Testis (tissue), 3 donors: ENCODE results near the gene WWP2. TPM values are rescaled to one million over a fixed set of nuclear protein-coding genes. Genes with fewer than 3 reads are reported as not detected.
"Not testable (repeated sequence)": the region's sequence is repeated elsewhere in the genome, so short reads cannot be mapped to it uniquely, and the experiment has no call there.

Experiments used
- DNase-seq: peaks from one replicate; pipeline ENCODE4 v3.0.0-alpha.2; 2019
- H3K27ac ChIP-seq, 2 donors: fragments of 200-600 bp; sonication (generic); one replicate each; pipeline ENCODE4 v1.5.1; 2019
- H3K27me3 ChIP-seq: fragments of 200-600 bp; sonication (generic); one replicate; pipeline ENCODE4 v1.5.1; 2019
- H3K36me3 ChIP-seq: fragments of 200-600 bp; sonication (generic); one replicate; pipeline ENCODE4 v1.5.1; 2017; ENCODE audit warnings: low read depth; ENCODE audit errors: missing control alignments
- H3K4me1 ChIP-seq: fragments of 200-600 bp; sonication (generic); one replicate; pipeline ENCODE4 v1.5.1; 2019
- H3K4me3 ChIP-seq, 2 donors: fragments of 200-600 bp; sonication (generic); one replicate each; pipeline ENCODE4 v1.5.1; 2017 to 2019
- H3K9me3 ChIP-seq: fragments of 200-600 bp; sonication (generic); one replicate; pipeline ENCODE4 v1.5.1; 2017
- CTCF ChIP-seq, 3 experiments: fragments of 450-650 bp in 2 of 3; fragments of 200-600 bp in 1 of 3; sonication (generic) in 1 of 3; IDR thresholded peaks; one replicate each; pipeline ENCODE4 v1.5.1; 2016 to 2019; ENCODE audit warnings: antibody characterized with exemption in 3 of 3, mild to moderate bottlenecking in 2 of 3, moderate library complexity in 1 of 3
- POLR2A ChIP-seq: fragments of 450-650 bp; IDR thresholded peaks from one replicate; pipeline ENCODE4 v1.6.1; 2017; ENCODE audit warnings: antibody characterized with exemption, mild to moderate bottlenecking, moderate library complexity
- WGBS, 2 donors: methylation state at CpG; one replicate each; pipeline ENCODE4 v1.1.5; 2018; 5-methylcytosine and 5-hydroxymethylcytosine counted together
- intact Hi-C: fragments of 100-400 bp; cut with DNase I; formaldehyde crosslinking; loops from one replicate; pipeline ENCODE4 v1.15.1; 2023; ENCODE audit warnings: low total_unique reads
- polyA plus RNA-seq: library from polyadenylated mRNA; stranded (reverse); fragments of 350-450 nt; fragmentation: Illumina TruSeq; extraction: RNeasy Lipid Tissue Mini Kit (QIAGEN cat#74804); gene quantifications from one replicate; pipeline ENCODE4 v1.2.3, GENCODE V29; 2014; ENCODE audit warnings: low read depth, low replicate concordance; ENCODE audit not compliant: insufficient read depth
- total RNA-seq, 2 donors: library from RNA; depleted of rRNA; stranded (reverse); fragments of >200 nt; gene quantifications; one replicate each; pipeline ENCODE4 v1.2.3, GENCODE V29; 2016

The WWP2 gene
- total and polyA plus RNA-seq, 3 donors from 2014 or later: 46.4 to 60.6 (median 57.6) TPM

- Histone ChIP-seq H3K27me3 (no peaks in the 10 kb centered on the region), H3K9me3 (no peaks in the 10 kb centered on the region), H3K4me1 (peaks cover 3% of the 10 kb centered on the region), H3K36me3 (no peaks in the 10 kb centered on the region), H3K27ac (peak overlapping the region in 1 of 2 donors; percentile 10), H3K4me3 (no peak overlapping the region)
- 86 to 90% methylated on average over 5 of the region's 5 CpGs for WGBS, 2 donors
- intact Hi-C loops: no loop called here
- no peak for TF ChIP-seq POLR2A
- no peak for TF ChIP-seq CTCF (IDR thresholded peaks at IDR 0.05)
- no peak for DNase-seq
Observed at GRCh38 chr16:69814078-69814477, 51.9 kb downstream of the WWP2 start.

- WGBS, 2 donors: 57 to 77% methylated on average over 4 of the region's 4 CpGs
Observed at GRCh38 chr16:69814561-69814960, 52.4 kb downstream of the WWP2 start.

GRCh38 chr16:69815216-69815883, 53.2 kb downstream of the WWP2 start:
- H3K9me3 ChIP-seq, H3K36me3 ChIP-seq, H3K27me3 ChIP-seq, H3K27ac ChIP-seq, DNase-seq, H3K4me1 ChIP-seq, H3K4me3 ChIP-seq, intact Hi-C loops: not testable (repeated sequence)
- WGBS, 2 donors: 82% methylated on average over 15 of the region's 15 CpGs

More at GRCh38 chr16:69814561-69814960, 52.4 kb downstream of the WWP2 start:
- no peak for DNase-seq
- H3K9me3 ChIP-seq: no peaks in the 10 kb centered on the region
- H3K4me1 ChIP-seq: peaks cover 3% of the 10 kb centered on the region
- H3K27me3 ChIP-seq: no peaks in the 10 kb centered on the region
- TF ChIP-seq CTCF (IDR thresholded peaks at IDR 0.05): no peak
- TF ChIP-seq POLR2A: no peak
- no peak overlapping the region for H3K4me3 ChIP-seq
- H3K36me3 ChIP-seq: no peaks in the 10 kb centered on the region
- H3K27ac ChIP-seq: peak overlapping the region in 1 of 2 donors; percentile 10
- intact Hi-C loops: no loop called here

GRCh38 chr16:69816996-69817395, 54.9 kb downstream of the WWP2 start:
- Histone ChIP-seq H3K4me1 (peaks cover 6% of the 10 kb centered on the region), H3K36me3 (no peaks in the 10 kb centered on the region), H3K27ac (no peak overlapping the region), H3K9me3 (no peaks in the 10 kb centered on the region), H3K27me3 (no peaks in the 10 kb centered on the region), H3K4me3 (no peak overlapping the region)
- WGBS, 2 donors: 89 to 94% methylated on average over 4 of the region's 4 CpGs
- no peak for DNase-seq
- intact Hi-C loops: no loop called here
- no peak for TF ChIP-seq POLR2A
- TF ChIP-seq CTCF (IDR thresholded peaks at IDR 0.05): no peak

- no peak for DNase-seq
- H3K36me3 ChIP-seq: no peaks in the 10 kb centered on the region
- TF ChIP-seq CTCF (IDR thresholded peaks at IDR 0.05) (no peak), POLR2A (no peak)
- WGBS, 2 donors: 93 to 94% methylated on average over 8 of the region's 8 CpGs
- intact Hi-C loops: no loop called here
- H3K4me3 ChIP-seq: no peak overlapping the region
- peaks cover 7% of the 10 kb centered on the region for H3K4me1 ChIP-seq
- H3K27ac ChIP-seq: no peak overlapping the region
- H3K27me3 ChIP-seq: no peaks in the 10 kb centered on the region
- no peaks in the 10 kb centered on the region for H3K9me3 ChIP-seq
Observed at GRCh38 chr16:69818891-69819545, 56.9 kb downstream of the WWP2 start.
